ENCODE measurements around the gene PPDPF.
A peak's percentile ranks its signal among the peaks of the same experiment; 100 is the strongest.
"Not testable (repeated sequence)": the region's sequence is repeated elsewhere in the genome, so short reads cannot be mapped to it uniquely, and the experiment has no call there.

PPDPF gene

GRCh38 chr20:63500902-63501817 lies 19.4 kb upstream of the PPDPF start:
- no peak for DNase-seq

- DNase-seq: no peak
Observed at GRCh38 chr20:63501818-63502670, 18.5 kb upstream of the PPDPF start.

- DNase-seq: no peak
Observed at GRCh38 chr20:63502671-63503172, 17.8 kb upstream of the PPDPF start.

GRCh38 chr20:63503524-63503923 lies 17.0 kb upstream of the PPDPF start:
- DNase-seq: no peak

GRCh38 chr20:63504642-63505041 lies 15.9 kb upstream of the PPDPF start:
- DNase-seq: no peak

GRCh38 chr20:63505281-63505680 lies 15.3 kb upstream of the PPDPF start:
- no peak for DNase-seq

GRCh38 chr20:63505723-63506122 lies 14.8 kb upstream of the PPDPF start:
- no peak for DNase-seq

GRCh38 chr20:63507083-63507743 lies 13.4 kb upstream of the PPDPF start:
- DNase-seq: no peak

GRCh38 chr20:63508072-63508768 lies 12.3 kb upstream of the PPDPF start:
- no peak for DNase-seq

GRCh38 chr20:63509088-63509564 lies 11.4 kb upstream of the PPDPF start:
- no peak for DNase-seq

GRCh38 chr20:63513207-63513606 lies 7.4 kb upstream of the PPDPF start:
- no peak for DNase-seq

- DNase-seq: not testable (repeated sequence)
Observed at GRCh38 chr20:63514520-63514919, 6.0 kb upstream of the PPDPF start.

GRCh38 chr20:63517376-63518309 lies 2.9 kb upstream of the PPDPF start:
- DNase-seq: no peak

- no peak for DNase-seq
Observed at GRCh38 chr20:63518351-63518861, 2.2 kb upstream of the PPDPF start.

GRCh38 chr20:63518946-63519667 lies 1.5 kb upstream of the PPDPF start:
- DNase-seq: no peak

- DNase-seq: peak; percentile 59
Observed at GRCh38 chr20:63519668-63520503, 679 bp upstream of the PPDPF start.

GRCh38 chr20:63520934-63521601 lies 503 bp downstream of the PPDPF start:
- peak; percentile 70 for DNase-seq

- DNase-seq: no peak
Observed at GRCh38 chr20:63521602-63522001, 1.0 kb downstream of the PPDPF start.

Measured in stimulated activated CD4-positive, alpha-beta T cell treated with anti-CD3 and anti-CD28 coated beads, Interleukin-12 subunit alpha, Interleukin-12 subunit beta, amount 100 ng/mL, for 4 hours (primary cell).